H1 (cell line): Measurements from ENCODE around the gene APC2. TPM values are rescaled to one million over a fixed set of nuclear protein-coding genes. Genes with fewer than 3 reads are reported as not detected.

Source experiments
- CTCF ChIA-PET: fragments of 300-600 bp; sonication (Branson Sonifier 250); formaldehyde crosslinking; loops from one replicate; lab custom pipeline; 2021; ENCODE audit not compliant: partially characterized antibody; lab: Charles Lee
- POLR2A ChIA-PET: fragments of 300-600 bp; sonication (Branson Sonifier 250); formaldehyde crosslinking; loops from one replicate; lab custom pipeline; 2021; ENCODE audit warnings: inconsistent platforms; ENCODE audit not compliant: partially characterized antibody; lab: Charles Lee
- DNase-seq, 2 experiments: peaks; one replicate each; pipeline versions ENCODE4 v3.0.0 to v3.0.0-alpha.2; 2010 to 2022; ENCODE audit warnings: low spot score in 2 of 2, low read depth in 1 of 2, mixed read lengths in 1 of 2
- FAIRE-seq: peaks from 2 replicates; lab custom pipeline; 2011; peaks lifted over from hg19 to GRCh38; lab: Jason Lieb, UNC
- H2AFZ ChIP-seq: 2 replicates; pipeline ENCODE4 v1.8.1; 2012; ENCODE audit warnings: low read length, inconsistent platforms
- H2AK5ac ChIP-seq: 2 replicates; pipeline ENCODE4 v1.6.1; 2013; ENCODE audit warnings: low read depth, low read length
- H2BK120ac ChIP-seq: replicated peaks from 2 replicates; pipeline ENCODE3; 2013; ENCODE audit warnings: low read depth, low read length, inconsistent platforms
- H2BK12ac ChIP-seq: 2 replicates; pipeline ENCODE4 v1.6.1; 2013; ENCODE audit warnings: low read depth, low read length
- H2BK15ac ChIP-seq: 2 replicates; pipeline ENCODE4 v1.6.1; 2013; ENCODE audit warnings: low read length
- H2BK20ac ChIP-seq: 2 replicates; pipeline ENCODE4 v1.6.1; 2013; ENCODE audit warnings: low read length
- H2BK5ac ChIP-seq: 2 replicates; pipeline ENCODE4 v1.6.1; 2013; ENCODE audit warnings: low read depth, low read length
- H3K14ac ChIP-seq: 2 replicates; pipeline ENCODE4 v1.6.1; 2013; ENCODE audit warnings: inconsistent platforms; ENCODE audit not compliant: insufficient read length
- H3K18ac ChIP-seq: 2 replicates; pipeline ENCODE4 v1.6.1; 2013; ENCODE audit warnings: low read length; ENCODE audit errors: extremely low read depth
- H3K23ac ChIP-seq: 2 replicates; pipeline ENCODE4 v1.6.1; 2013; ENCODE audit warnings: inconsistent platforms; ENCODE audit not compliant: insufficient read length
- H3K23me2 ChIP-seq: 2 replicates; pipeline ENCODE4 v1.6.1; 2013; ENCODE audit warnings: low read depth, low read length
- H3K27ac ChIP-seq: 2 replicates; pipeline ENCODE4 v1.6.1; 2011; ENCODE audit warnings: low read depth, low read length, inconsistent platforms
- H3K27me3 ChIP-seq, 4 experiments: replicated peaks in 1 of 4; 1 replicate in 1 of 4; 2 replicates in 3 of 4; pipeline versions ENCODE4 v1.6.1 to v1.8.1; 2011 to 2013; ENCODE audit warnings: low read length in 3 of 4, mild to moderate bottlenecking in 3 of 4, inconsistent platforms in 2 of 4, mixed read lengths in 2 of 4, moderate library complexity in 1 of 4; ENCODE audit not compliant: control insufficient read depth in 3 of 4, insufficient read depth in 3 of 4; ENCODE audit errors: extremely low read depth in 1 of 4
- H3K36me3 ChIP-seq, 4 experiments: 2 replicates each; pipeline versions ENCODE4 v1.6.1 to v1.8.1; 2011 to 2013; ENCODE audit warnings: mild to moderate bottlenecking in 4 of 4, low read length in 3 of 4, moderate library complexity in 2 of 4, control low read depth in 1 of 4, inconsistent platforms in 1 of 4; ENCODE audit not compliant: insufficient read depth in 4 of 4, control insufficient read depth in 2 of 4
- H3K4ac ChIP-seq: replicated peaks from 2 replicates; pipeline ENCODE3; 2013; ENCODE audit warnings: low read length, low read depth, mixed read lengths, inconsistent platforms; ENCODE audit not compliant: insufficient read length
- H3K4me1 ChIP-seq, 4 experiments: replicated peaks in 1 of 4; 1 replicate in 1 of 4; 2 replicates in 3 of 4; pipeline versions ENCODE4 v1.6.1 to v1.8.1; 2011 to 2013; ENCODE audit warnings: low read length in 3 of 4, inconsistent platforms in 2 of 4, mixed read lengths in 1 of 4; ENCODE audit not compliant: insufficient read depth in 4 of 4, control insufficient read depth in 3 of 4
- H3K4me2 ChIP-seq, 2 experiments: 2 replicates each; pipeline versions ENCODE4 v1.6.1 to v1.8.1; 2011 to 2013; ENCODE audit warnings: low read depth in 2 of 2, low read length in 2 of 2, control low read depth in 1 of 2, inconsistent platforms in 1 of 2, mild to moderate bottlenecking in 1 of 2; ENCODE audit not compliant: insufficient read depth in 1 of 2
- H3K4me3 ChIP-seq, 4 experiments: fragments of 200-600, 300-600 bp in 1 of 4; sonication (generic), shearing (Covaris generic), sonication (Bioruptor Twin) in 1 of 4; 2 replicates each; pipeline versions ENCODE4 v1.5.1 to v1.8.1; 2011 to 2016; ENCODE audit warnings: low read length in 4 of 4, low read depth in 3 of 4, control low read depth in 2 of 4, inconsistent platforms in 2 of 4, mild to moderate bottlenecking in 2 of 4, mixed read lengths in 1 of 4, moderate library complexity in 1 of 4; ENCODE audit not compliant: insufficient read depth in 2 of 4; ENCODE audit errors: extremely low read depth in 1 of 4
- H3K56ac ChIP-seq: replicated peaks from 2 replicates; pipeline ENCODE3; 2013; ENCODE audit warnings: low read depth, mild to moderate bottlenecking, mixed read lengths, low read length, inconsistent platforms; ENCODE audit not compliant: insufficient read length
- H3K79me1 ChIP-seq: 2 replicates; pipeline ENCODE4 v1.6.1; 2013; ENCODE audit warnings: low read depth, low read length, control low read depth
- H3K79me2 ChIP-seq, 2 experiments: 2 replicates each; pipeline versions ENCODE4 v1.6.1 to v1.8.1; 2012 to 2013; ENCODE audit warnings: low read length in 2 of 2, mild to moderate bottlenecking in 2 of 2, inconsistent platforms in 1 of 2; ENCODE audit not compliant: insufficient read depth in 2 of 2, control insufficient read depth in 1 of 2
- H3K9ac ChIP-seq, 4 experiments: replicated peaks in 1 of 4; 1 replicate in 1 of 4; 2 replicates in 3 of 4; pipeline versions ENCODE4 v1.6.1 to v1.8.1; 2011 to 2013; ENCODE audit warnings: low read depth in 3 of 4, low read length in 3 of 4, control low read depth in 2 of 4, mild to moderate bottlenecking in 2 of 4, moderate library complexity in 2 of 4, inconsistent platforms in 1 of 4; ENCODE audit errors: extremely low read depth in 1 of 4
- H3K9me3 ChIP-seq, 2 experiments: 2 replicates each; pipeline versions ENCODE4 v1.6.1 to v1.8.1; 2012 to 2013; ENCODE audit warnings: mild to moderate bottlenecking in 2 of 2, moderate library complexity in 2 of 2, control low read depth in 1 of 2, inconsistent platforms in 1 of 2, low read depth in 1 of 2, low read length in 1 of 2, mixed read lengths in 1 of 2; ENCODE audit not compliant: insufficient read depth in 2 of 2
- H4K20me1 ChIP-seq, 2 experiments: replicated peaks in 1 of 2; 2 replicates each; pipeline versions ENCODE3 to v1.8.1; 2011 to 2013; ENCODE audit warnings: inconsistent platforms in 2 of 2, low read length in 2 of 2, mild to moderate bottlenecking in 1 of 2; ENCODE audit not compliant: insufficient read depth in 2 of 2, control insufficient read depth in 1 of 2
- H4K5ac ChIP-seq: 2 replicates; pipeline ENCODE4 v1.6.1; 2013; ENCODE audit warnings: low read length, low read depth, mixed read lengths, inconsistent platforms; ENCODE audit not compliant: insufficient read length
- H4K8ac ChIP-seq: 2 replicates; pipeline ENCODE4 v1.8.0; 2013; ENCODE audit warnings: mild to moderate bottlenecking, moderate library complexity, low read length, inconsistent platforms; ENCODE audit not compliant: insufficient read depth; ENCODE audit errors: extremely low read depth
- H4K91ac ChIP-seq: replicated peaks from 2 replicates; pipeline ENCODE3; 2013; ENCODE audit warnings: low read length, mixed read lengths, inconsistent platforms; ENCODE audit not compliant: insufficient read length
- ASH2L ChIP-seq: fragments of 200-600, 300-600 bp; sonication (generic); IDR thresholded peaks from one replicate; pipeline ENCODE4 v1.7.1; 2017; ENCODE audit warnings: low read length
- BRCA1 ChIP-seq: IDR thresholded peaks from 2 replicates; pipeline ENCODE4 v1.6.1; 2012; ENCODE audit warnings: low read depth, low read length, improper control_type of control experiment
- CHD1 ChIP-seq: IDR thresholded peaks from 2 replicates; pipeline ENCODE4 v1.6.1; 2012; ENCODE audit warnings: low read depth, low read length, improper control_type of control experiment
- CREB1 ChIP-seq: IDR thresholded peaks from 2 replicates; pipeline ENCODE4 v1.6.1; 2012; ENCODE audit warnings: inconsistent platforms
- EGR1 ChIP-seq: IDR thresholded peaks from 2 replicates; pipeline ENCODE4 v1.6.1; 2011; ENCODE audit warnings: low read depth, low read length, borderline replicate concordance
- EP300 ChIP-seq, 2 experiments: IDR thresholded peaks; 1 replicate in 1 of 2; 2 replicates in 1 of 2; pipeline ENCODE4 v1.6.1; 2011 to 2012; ENCODE audit warnings: low read depth in 2 of 2, low read length in 2 of 2, mild to moderate bottlenecking in 2 of 2, borderline replicate concordance in 1 of 2, inconsistent platforms in 1 of 2, moderate library complexity in 1 of 2
- GTF2F1 ChIP-seq: IDR thresholded peaks from 2 replicates; pipeline ENCODE4 v1.6.1; 2012; ENCODE audit warnings: low read depth, low read length, improper control_type of control experiment, borderline replicate concordance
- HDAC2 ChIP-seq, 2 experiments: fragments of 300-600 bp in 1 of 2; sonication (generic) in 1 of 2; IDR thresholded peaks; 2 replicates each; pipeline ENCODE4 v1.6.1; 2011 to 2012; ENCODE audit warnings: low read depth in 2 of 2, low read length in 2 of 2, mild to moderate bottlenecking in 2 of 2, moderate library complexity in 2 of 2, borderline replicate concordance in 1 of 2, inconsistent platforms in 1 of 2
- MAFK ChIP-seq: IDR thresholded peaks from 2 replicates; pipeline ENCODE4 v1.6.1; 2012; ENCODE audit warnings: low read depth, mild to moderate bottlenecking, improper control_type of control experiment, low read length
- TAF1 ChIP-seq: IDR thresholded peaks from 2 replicates; pipeline ENCODE4 v1.6.1; 2011; ENCODE audit warnings: mild to moderate bottlenecking, low read depth, low read length
- TCF12 ChIP-seq: IDR thresholded peaks from 2 replicates; pipeline ENCODE4 v1.6.1; 2011; ENCODE audit warnings: low read depth, mild to moderate bottlenecking, low read length
- WGBS, 2 experiments: shearing (Covaris generic) in 1 of 2; methylation state at CpG; one replicate each; pipeline versions ENCODE4 v1.1.6 to v1.1.7; 2013 to 2015; ENCODE audit warnings: low lambda C conversion rate in 2 of 2, mixed read lengths in 2 of 2, inconsistent platforms in 1 of 2, low coverage in 1 of 2, missing lambda C conversion rate in 1 of 2; ENCODE audit not compliant: insufficient replicate concordance in 2 of 2, insufficient coverage in 1 of 2, insufficient read length in 1 of 2; ENCODE audit errors: extremely low coverage in 1 of 2, missing lambda C conversion rate in 1 of 2; 5-methylcytosine and 5-hydroxymethylcytosine counted together
- polyA plus RNA-seq, 7 experiments: library from polyadenylated mRNA; depleted of rRNA in 3 of 7; stranded (reverse) in 5 of 7; unstranded in 2 of 7; fragments of >200 nt in 5 of 7; fragments of 200-250 nt in 2 of 7; gene quantifications; 1 replicate in 5 of 7; 2 replicates in 1 of 7; 4 replicates in 1 of 7; pipeline versions ENCODE4 v1.2.1 to v1.2.3, GENCODE V29; 2011 to 2013; ENCODE audit warnings: missing spikeins in 2 of 7, mixed read lengths in 2 of 7
- total RNA-seq: library from RNA; stranded (reverse); fragmentation: NEBNext Ultra II Directional; extraction: Animal tissue kit (Norgen Biotek cat#: 25700); gene quantifications from 2 replicates; pipeline ENCODE4 v1.2.1, GENCODE V29; 2021
- TF ChIP-seq, protein P1 (sequence below): IDR thresholded peaks from 2 replicates; pipeline ENCODE4 v1.6.1; 2011; ENCODE audit warnings: low read length, improper control_type of control experiment
- TF ChIP-seq, protein P2 (sequence below): IDR thresholded peaks from 2 replicates; pipeline ENCODE4 v1.6.1; 2012; ENCODE audit warnings: inconsistent platforms

Gene APC2
- total and polyA plus RNA-seq, 2 of the 8 experiments (the other 6 are each of a cell fraction or from before 2014, with no cell fraction given) = 1.3 to 4.1 TPM

DNA sequence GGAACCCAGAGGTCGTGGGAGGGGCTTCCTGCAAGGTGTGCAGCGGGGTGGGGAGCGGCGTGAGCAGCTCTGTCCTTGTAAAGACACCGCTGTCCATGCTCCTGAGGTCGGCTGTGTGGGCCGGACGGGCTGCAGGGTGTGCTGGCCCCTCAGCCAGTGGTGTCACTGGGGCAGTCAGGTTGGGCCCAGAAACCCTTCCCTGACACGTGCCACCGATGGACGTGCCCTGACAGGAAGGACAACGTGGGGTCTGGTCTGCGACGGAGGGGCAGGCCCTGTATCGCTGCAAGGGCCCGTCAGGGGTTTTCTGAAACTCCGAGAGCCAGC is 15.9 kb upstream of the APC2 start:
- Histone ChIP-seq H4K91ac (no peak overlapping the region), H3K14ac (no peak overlapping the region), H2BK120ac (no peak overlapping the region), H4K8ac (no peak overlapping the region), H3K4me1 (no peaks in the 10 kb centered on the region), H3K27ac (no peak overlapping the region; the same call in 1 of the 2 replicates), H4K5ac (no peak overlapping the region), H2AFZ (no peak overlapping the region), H3K18ac (no peak overlapping the region), H3K79me2 (peaks cover under 1 to 7% of the 10 kb centered on the region in 2 experiments; a peak in 3 of 4 replicates), H3K23me2 (no peaks in the 10 kb centered on the region), H2BK15ac (no peak overlapping the region), H3K36me3 (peaks cover 23 to 49% (median 41%) of the 10 kb centered on the region in 4 experiments; a peak in 7 of 8 replicates), H2BK5ac (no peak overlapping the region), H3K9me3 (no peaks in the 10 kb centered on the region), H3K4me3 (no peak overlapping the region), H2BK20ac (no peak overlapping the region), H3K9ac (no peak overlapping the region; a peak in 1 of 7 replicates), H3K4ac (no peak overlapping the region), H3K4me2 (no peak overlapping the region), H2AK5ac (no peak overlapping the region), H3K27me3 (no peaks in the 10 kb centered on the region), H2BK12ac (no peak overlapping the region), H3K56ac (no peak overlapping the region), H3K23ac (no peak overlapping the region), H3K79me1 (0 out of 2 replicates have a peak, but pooled peaks cover 2% of the 10 kb centered on the region), H4K20me1 (peaks cover 13 to 23% of the 10 kb centered on the region in 2 experiments)
- CTCF ChIA-PET = no interaction called here
- no peak for FAIRE-seq
- POLR2A ChIA-PET = interaction anchor here (2.7 kb wide), 1 partner anchor 12 kb away, joined by 12 read pairs; no protein-coding TSS in a partner anchor
- DNase-seq = no peak
- 92% methylated on average over 17 of the region's 17 CpGs; no CpG with 5 or more reads in 1 of the 2 experiments for WGBS, 2 experiments
- no peak for TF ChIP-seq TCF12
- no peak for TF ChIP-seq ASH2L
- TF ChIP-seq EP300 (IDR thresholded peaks at IDR 0.05; ENCODE audit: borderline replicate concordance in 1 of 2, low read depth in 2 of 2, low read length in 2 of 2) = no peak
- no peak for TF ChIP-seq EGR1
- TF ChIP-seq, protein P1, sequence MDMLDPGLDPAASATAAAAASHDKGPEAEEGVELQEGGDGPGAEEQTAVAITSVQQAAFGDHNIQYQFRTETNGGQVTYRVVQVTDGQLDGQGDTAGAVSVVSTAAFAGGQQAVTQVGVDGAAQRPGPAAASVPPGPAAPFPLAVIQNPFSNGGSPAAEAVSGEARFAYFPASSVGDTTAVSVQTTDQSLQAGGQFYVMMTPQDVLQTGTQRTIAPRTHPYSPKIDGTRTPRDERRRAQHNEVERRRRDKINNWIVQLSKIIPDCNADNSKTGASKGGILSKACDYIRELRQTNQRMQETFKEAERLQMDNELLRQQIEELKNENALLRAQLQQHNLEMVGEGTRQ = no peak
- TF ChIP-seq MAFK = no peak
- no peak for TF ChIP-seq TAF1
- TF ChIP-seq, protein P2, sequence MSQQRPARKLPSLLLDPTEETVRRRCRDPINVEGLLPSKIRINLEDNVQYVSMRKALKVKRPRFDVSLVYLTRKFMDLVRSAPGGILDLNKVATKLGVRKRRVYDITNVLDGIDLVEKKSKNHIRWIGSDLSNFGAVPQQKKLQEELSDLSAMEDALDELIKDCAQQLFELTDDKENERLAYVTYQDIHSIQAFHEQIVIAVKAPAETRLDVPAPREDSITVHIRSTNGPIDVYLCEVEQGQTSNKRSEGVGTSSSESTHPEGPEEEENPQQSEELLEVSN = no peak
- TF ChIP-seq CHD1 = no peak
- TF ChIP-seq CREB1 = no peak
- no peak for TF ChIP-seq HDAC2 (IDR thresholded peaks at IDR 0.05; ENCODE audit: borderline replicate concordance in 1 of 2, low read depth in 2 of 2, low read length in 2 of 2)
- no peak for TF ChIP-seq BRCA1
- no peak for TF ChIP-seq GTF2F1
